Activated T-cell treated with anti-CD3 and anti-CD28 coated beads for 48 hours (primary cell): ENCODE measurements around the gene EVL.

Experiments
- DNase-seq: peaks from one replicate; pipeline ENCODE4 v3.0.0-alpha.2; 2020; ENCODE audit warnings: low read depth

The EVL gene

DNA sequence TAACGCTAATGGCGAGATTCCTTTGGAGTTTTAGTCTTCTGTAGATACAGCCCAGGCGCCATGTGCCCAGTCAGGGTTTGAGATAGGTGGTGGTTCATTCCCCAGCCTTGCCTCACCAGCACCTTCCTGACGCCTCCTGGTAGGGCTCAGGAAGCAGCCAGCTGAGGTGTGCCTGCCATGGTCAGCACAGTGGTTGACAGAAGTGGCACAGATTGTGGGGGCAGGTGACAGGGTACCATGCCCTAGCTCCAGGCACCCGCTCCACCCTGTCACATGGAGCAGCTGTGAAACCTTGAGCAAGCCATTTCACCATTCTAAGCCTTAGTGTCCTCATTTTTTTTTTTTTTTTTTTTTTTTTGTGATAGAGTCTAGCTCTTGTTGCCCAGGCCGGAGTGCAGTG lies 45.6 kb downstream of the EVL start:
- no peak for DNase-seq

DNA sequence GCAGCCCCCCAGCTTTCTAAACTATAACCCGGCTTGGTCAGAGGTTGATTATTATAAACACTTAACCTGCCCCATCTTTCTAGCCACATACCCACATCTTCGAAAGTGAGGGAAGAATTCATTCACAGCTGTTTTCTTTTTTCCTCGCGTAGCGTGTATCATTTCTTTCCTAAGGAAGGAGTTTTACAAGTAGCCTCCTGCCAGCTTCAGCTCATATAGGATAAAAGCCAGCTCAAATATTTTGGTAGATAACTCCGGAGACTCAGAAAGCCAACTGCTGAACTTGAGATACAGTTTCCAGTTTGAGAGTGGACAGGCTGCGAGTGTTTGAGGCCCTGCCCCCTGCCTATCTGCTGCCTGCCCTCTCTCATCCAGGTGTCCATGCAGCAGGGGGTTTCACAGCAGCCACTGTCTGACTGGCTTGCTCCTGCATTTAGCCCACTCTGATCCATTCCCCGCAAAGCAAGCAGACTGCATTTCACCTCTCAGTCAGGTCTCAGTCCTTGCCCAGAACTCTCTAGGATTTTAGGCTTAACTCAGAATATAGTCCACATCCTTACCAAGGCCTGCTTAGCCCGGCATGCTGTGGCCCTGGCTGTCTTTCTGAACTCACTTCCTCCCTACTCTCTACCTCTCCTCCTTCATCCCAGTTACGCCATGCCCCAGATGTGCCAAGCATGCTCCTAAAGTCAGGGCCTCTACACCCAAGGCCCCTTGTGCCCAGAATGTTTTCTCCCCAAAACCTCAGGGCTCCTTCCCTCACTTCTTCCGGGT lies 46.9 kb downstream of the EVL start:
- DNase-seq: no peak

DNA sequence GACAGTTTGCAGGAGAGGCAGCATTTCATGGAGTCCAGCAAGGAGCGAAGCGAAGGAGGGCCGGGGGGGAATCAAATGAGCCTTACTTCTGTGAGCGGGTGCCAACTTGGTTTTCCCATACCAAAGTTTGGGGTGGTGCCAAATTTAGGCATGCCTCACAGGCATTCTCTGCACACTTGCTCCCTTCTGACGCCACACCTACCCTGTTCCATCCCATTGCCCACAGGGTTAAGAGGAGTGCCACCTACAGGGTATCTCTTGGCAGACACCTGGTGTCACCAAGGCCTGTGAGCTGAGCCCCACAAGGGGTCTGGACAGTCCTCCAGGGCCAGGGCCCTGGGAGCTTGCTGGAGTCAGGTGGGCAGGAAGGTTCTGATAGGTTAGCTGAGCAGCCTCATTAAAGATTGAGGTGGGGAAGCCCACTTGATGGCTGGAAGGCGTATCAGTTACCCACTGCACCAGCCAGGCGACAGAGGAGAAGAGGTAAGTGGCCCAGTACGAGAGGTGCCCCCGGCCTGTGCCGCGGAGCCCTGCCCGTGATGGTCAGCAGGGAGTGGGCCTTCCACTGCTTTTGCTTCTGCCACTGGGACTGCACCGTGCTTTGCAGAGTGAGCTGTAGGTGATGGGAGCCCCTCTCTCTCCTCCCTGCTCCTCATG lies 49.0 kb downstream of the EVL start:
- no peak for DNase-seq

DNA sequence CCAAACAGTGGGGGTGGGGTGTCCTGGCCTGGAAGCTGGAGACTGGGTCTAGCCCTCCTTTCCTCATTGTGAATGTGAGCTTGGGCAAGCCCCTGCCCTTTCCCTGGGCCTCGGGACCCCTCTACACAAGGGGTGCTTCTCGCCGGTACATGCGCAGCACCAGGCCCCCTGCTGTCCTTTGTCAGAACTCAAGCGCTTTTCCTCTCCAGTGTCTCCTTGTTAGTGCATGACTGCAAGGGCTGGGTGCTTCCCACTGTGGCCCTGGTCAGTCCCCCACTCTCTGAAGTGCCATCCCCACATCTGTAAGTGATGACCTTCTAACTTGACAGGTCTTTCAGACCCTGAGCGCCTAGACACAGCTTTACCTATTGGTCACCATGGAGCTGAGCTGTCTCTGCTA lies 50.0 kb downstream of the EVL start:
- DNase-seq: no peak

DNA sequence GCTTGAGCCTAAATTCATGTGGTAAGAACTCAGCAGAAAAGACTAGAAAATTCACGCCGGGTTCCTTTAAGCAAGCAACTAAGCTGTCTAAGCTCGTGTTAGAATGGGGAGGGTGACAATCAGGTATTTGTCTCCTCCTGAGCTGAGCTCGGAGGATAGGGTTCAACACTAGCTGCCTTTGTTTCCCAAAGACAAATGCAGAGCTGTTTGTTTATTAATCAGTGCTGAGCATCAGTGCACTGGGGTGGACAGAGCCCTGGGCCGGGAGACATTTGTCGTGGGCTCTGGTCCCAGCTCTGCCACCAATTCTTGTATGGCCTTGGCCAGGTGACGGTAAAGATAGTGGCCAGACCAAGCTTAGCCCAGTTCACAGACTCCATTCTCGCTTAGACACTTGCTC lies 50.5 kb downstream of the EVL start:
- DNase-seq: no peak

DNA sequence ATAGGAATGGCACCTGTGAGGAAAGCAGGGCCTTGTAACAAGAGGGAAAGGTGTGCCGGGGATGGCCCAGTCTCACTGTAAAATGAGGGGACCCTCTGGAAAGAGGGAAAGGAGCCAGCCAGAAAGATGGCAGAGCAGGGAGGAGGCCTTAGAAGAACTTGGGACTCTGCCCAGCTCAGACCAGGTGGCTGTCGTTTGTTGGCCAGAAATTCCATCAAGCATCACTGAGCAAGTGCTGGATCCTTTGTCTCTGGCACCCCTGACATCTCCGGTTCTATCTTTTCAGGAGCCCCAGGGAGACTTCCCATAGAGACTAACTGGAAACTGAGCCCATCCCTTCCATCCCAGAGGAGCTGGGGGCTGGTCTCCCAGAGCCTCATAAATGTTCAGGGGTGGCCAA lies 50.9 kb downstream of the EVL start:
- DNase-seq: no peak

DNA sequence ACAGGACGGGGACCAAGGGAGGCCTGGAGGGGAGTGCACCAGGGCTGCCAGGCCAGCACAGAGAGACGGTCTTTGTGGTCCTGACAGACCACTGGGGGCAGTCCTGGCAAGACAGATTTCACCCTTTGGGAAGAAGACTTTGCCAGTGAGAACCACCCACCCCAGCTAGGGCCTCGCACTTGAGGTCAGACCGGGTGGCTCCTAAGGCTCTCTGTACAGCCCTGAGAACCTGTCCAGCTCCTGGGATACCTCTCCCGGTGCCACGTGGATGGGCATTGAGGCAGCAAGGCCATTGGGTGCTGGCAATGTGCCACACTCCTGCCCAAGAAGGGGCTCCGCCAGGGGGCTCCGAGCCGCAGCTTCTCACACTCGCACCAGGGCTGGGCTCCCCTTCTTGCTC lies 51.8 kb downstream of the EVL start:
- no peak for DNase-seq

DNA sequence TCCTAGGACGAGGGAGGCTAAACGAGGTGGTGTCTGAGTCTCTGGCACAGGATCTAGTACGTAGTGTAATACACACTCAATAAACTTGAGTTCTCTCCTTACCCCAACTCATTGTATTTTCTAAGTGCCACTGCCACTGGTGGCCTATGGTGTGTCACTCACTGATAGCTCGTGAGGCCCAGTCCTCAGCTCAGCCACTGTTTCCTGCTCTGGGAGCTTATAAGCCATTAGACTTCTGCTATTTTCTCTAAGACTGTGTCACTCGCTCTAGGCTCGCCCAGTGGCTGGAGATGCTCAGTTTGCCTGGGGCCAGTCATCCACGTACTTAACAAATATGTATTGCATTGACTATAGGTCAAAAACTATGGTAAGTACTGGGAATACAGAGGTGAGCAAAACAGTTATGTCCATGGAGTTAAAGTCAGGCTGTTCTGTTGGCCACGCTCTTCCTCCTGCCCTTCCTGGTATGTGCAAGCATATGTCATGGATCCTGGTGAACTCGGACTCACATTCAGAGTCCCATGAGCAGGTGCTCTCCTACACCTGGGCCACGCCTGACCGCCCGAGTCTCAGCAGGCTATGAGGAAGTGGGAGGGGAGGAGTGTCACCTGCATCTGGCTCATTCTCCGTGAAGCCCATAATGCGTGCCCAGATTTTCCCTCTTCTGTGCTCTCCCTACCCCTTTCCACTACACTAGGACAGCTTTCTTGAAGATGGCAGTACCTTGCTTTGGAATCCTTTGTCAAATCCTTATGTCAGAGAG lies 52.6 kb downstream of the EVL start:
- DNase-seq: no peak

DNA sequence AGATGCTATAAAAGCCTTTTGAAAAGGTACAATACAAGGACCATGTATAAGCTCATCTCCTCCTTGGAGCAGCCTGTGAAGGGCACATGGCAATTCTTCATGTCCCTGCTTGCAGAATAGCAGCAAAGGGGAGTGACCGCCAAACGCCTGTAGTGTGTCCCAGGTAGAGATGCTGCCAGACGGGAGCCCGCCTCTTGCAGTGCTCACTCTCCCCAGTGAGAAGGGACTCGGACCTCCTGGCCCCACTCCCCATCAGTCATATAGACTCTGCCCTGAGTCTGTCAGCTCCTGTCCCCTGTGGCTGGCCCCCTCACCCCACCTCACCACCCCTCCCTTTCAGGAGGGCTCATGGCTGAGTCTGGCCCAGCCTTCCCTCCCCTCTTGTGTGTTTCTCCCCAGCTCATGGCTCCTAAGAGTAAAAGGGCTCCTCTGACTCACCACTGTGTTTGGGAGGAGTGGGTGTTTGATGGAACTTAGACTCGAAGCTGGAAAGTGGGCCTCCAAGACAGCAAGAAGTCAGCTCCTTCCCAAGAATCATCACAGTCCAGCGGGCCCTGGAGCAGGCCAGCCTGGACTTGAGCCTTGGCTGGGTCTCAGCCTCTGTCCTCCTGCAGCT lies 53.3 kb downstream of the EVL start:
- no peak for DNase-seq

DNA sequence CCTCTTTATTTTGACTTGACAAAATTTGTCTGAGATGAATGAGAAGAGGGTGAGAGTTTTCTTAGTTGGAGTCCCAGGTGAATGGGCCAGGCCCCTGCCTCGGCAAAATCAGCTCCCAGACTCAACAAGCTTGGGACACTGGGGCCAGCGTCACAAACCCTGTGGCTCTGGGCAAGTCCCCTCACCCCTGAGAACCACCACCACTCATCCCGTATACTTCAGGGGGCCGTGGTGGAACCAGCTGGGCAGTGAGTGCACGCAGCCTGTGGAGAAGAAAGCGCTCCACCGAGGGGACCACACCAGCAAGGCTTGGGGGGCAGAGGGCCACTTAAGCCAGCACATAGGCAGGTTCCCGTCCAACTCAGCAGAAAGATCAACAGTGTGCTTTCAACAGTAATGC lies 54.0 kb downstream of the EVL start:
- DNase-seq: no peak

DNA sequence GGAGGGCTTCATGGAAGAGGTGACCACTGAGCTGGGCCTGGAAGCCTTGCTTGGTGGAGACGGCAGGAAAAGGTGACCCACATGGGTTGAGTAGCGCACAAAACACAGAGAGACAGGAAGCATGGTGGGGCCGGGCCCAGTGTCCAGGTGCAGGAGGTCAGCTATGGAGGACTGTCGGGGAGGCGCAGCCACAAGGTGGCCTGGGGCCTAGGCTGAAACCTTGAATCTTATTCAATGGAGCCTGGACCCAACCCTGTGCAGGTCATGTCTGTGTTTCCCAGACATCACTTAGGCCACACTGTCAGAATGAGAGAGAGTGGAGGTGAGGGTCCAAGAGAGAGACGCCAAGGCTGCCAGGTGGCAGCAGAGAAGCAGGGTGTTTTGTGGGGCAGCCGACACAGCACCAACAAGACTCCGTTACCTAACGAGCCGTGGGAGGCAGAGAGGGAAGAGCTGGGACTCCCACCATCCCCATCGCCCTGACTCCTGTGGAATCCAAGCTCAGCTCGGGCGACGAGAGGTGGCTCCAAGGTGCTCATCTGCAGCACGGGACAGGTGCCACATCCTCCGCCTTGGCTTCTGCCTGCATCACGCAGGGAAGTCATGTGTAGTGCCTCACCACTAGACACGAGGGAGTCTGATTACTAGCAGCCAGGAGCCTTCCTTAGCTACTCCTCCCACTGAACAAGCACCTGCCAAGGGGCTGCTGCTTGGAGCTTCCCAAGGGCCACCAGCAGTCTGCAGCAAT lies 55.5 kb downstream of the EVL start:
- DNase-seq: no peak

DNA sequence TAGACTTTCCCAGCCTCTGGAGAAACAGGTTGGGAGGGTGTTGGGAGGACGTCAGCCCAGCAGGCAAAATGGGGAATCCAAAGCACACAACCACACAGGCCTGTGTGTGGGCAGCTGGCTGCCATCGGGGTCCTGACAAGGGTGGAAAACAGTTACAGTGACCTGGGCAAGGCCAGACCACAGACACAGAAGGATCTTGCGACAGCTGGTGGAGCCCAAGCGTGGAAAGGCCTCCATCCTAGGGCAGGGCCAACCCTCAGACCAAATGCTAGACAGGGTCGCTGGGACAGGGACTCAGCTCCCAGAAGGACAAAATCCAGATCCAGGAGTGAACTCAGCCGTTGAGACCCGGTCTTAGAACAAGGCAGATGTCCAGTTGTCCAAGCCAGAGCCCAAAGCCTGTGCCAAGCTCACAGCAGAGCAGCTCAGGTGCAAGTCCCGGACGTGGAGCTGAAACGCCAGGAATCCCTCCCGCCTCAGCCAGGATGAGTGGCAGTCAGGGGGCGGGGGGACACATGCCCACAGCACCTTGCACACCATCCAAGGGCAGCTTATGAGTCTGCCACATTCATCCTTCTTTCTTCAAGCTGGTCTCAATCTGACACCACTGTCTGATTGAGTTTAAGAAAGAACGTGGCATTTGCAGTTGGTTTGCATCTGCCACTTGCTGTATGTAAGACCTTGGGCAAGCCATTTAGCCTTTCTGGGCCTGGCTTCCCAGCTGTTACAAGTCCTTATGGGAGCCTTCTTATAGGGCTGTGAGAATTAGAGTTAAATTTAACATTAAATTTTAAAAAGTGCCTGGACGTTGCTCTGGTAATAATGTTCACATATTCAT lies 56.6 kb downstream of the EVL start:
- no peak for DNase-seq

DNA sequence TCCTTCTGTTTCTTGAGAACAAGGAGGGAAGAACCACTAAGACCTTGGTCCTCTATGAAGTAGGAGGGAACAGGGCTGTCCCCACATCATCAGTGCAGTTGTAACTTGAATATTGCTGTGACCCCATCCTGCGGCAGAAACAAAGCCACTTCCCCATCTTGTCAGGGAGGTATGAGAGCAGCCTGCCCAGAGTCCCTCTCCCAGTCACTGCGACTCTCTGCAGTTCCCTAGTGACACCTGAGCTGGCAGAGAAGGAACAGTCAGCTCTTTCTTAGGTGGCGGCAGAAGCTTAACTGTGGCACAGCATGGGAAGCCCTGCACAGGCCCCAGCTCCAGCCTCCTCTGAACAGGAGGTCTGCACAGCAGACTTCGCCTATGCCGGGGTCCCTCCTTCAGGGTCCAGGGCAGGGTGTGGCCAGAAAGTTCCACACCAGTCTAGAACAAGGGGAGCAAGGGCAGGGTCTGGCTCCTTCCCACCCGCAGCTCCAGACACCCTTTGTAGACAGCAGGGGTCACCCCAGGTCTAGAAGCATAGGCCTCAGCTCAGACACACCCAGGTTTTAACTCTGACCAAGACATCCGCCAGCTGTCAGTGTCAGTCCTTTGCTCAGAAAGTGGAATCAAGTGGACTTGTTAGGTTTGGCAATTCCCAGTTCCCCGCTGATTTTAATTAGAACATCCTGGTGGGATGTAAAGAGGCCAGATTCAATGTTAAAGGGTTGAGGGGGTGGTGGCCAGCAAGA lies 57.4 kb downstream of the EVL start:
- DNase-seq: no peak

DNA sequence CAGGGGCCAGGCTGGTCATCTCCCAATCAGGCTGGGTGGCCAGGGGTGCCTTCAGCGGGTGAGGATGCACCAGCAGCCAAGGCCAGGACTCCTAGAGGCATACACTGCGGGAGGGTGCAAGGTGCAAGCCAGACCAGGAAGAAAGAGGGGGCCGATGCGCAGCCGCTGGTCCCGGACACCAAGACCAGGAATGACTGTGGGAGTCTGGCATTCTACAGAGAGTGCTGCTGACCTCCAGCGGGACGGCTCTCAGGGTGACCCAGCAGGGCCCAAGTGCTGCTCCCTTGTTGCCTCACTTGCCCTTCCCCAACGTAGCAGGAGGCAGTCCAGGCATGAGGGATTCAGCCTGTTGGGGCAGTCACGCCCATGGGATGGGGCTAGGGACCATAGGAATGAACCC lies 58.4 kb downstream of the EVL start:
- no peak for DNase-seq

DNA sequence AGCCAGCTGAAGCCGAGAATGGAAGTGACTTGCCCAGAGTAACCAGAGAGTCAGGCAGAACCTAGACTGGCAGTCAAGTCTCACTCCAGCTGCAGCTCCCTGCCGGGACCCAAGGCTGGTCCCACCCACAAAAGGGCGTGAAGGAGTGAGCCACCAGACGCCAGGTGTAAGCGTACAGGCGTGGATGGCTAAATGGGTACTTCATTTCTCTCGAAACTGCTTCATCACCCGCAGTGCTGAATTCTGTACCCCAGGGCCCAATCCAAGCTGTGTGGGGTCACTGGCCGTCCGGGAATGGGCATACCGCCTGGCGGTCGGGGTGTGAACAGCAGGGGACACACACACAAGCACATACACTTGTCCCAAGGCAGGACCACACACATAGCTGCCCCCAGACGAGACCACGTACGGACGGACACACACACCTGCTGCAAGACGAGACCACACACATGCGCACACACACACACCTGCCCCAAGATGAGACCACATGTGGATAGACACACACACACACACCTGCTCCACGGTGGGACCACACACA lies 59.4 kb downstream of the EVL start:
- DNase-seq: no peak

DNA sequence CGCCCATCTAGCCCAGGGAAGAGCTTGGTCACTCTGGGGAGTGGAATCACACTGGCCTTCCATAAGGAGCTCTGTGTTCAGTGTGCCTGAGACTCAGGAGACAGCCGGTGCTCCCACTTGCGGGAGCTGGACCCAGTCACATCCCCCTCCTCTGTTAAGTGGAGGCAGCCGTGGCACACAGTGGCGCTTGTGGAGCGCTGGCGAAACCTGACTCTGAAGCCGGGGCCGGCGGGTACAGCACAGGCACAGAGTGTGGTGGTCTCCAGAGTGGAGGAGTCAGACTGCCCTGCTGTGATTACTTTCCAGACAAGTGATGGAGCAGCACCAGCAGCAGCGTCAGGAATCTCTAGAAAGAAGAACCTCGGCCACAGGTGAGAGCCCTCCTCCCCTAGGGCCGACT lies 61.2 kb downstream of the EVL start:
- no peak for DNase-seq

DNA sequence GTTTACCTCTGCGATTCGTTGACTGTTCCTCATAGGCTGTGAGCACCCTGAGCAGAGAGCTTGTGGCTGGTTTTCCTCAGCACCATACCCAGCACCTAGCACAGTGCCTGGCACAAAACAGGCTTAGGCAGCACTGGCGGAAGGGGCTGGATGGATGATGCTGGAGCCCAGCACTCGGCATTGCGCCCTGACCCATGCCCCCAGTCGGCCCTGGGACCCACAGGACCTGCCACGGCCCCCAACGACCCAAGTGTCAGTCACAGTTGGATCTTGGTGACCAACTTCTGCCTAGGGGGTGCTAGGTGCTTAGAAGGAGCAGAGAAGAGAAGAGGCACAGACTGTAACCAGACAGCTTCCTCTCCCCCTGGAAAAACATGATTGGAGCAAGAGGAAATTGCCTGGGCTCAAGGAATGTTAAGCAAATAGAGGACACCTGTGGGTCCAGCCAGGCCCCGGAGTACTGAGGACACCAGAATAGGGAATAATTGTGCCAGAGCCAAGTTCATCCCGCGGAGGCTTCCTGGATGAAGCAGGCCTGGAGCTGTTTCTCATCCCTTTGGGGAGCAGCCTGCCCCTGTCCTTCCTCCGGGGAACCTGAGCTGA lies 62.7 kb downstream of the EVL start:
- DNase-seq: no peak

DNA sequence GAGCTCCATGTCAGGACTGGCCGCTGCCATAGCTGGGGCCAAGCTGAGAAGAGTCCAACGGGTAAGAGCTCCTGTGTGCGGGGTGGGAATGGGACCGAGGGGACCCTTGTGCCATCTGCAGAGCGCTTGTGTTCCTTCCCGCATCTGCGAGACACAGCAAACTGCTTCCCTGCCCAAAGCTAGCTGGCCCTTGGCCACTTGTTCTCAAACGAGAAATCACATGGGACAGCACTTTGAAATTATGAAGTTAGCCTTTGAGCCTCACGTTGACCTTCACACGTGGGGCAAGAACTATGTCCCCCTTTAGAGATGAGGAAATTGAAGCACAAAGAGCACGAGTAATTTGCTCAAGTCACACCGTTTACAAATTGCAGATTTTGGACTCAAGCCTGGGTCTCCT lies 63.5 kb downstream of the EVL start:
- DNase-seq: no peak

DNA sequence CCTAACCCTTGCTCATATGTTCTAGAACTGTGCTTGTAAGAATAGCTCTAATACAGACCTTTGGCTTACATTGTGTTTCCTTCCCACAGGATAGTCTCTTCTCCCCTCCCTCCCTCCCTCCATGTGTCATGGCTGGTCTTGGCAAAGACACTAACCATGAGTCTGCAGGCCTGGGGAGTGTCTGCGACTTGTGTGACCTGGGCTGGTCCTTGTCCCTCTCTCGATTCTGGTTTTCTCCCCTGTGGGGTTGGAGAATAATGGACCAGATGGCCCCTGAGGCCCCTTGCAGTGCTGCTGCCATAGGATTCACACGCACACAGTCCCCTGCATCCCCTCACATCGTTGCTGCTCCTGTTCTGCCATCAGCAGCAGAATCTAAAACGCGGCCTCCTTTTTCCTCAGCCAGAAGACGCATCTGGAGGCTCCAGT lies 64.0 kb downstream of the EVL start:
- no peak for DNase-seq

DNA sequence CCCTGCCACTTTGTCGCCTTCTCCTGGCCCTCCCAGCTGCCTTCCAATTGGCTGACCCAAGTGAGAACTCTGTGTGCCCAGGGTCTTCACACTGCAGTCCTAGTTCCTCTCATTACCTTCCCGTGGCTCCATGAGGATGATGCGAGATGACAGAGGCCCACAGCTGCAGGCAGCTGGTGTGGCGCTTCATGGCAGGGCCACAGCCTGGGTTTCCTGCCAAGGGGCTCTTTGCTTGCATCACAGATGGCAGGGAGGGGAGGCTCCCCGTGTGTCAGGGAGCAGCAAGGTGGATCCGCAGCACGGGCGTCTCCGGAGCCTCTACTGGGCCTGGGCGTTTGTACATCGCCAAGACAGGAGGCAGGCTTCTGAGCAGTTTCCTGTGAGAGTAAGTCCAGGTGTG lies 65.3 kb downstream of the EVL start:
- DNase-seq: no peak
